GM23338 (cell line): ENCODE measurements around the gene TTC16. TPM values are rescaled to one million over a fixed set of nuclear protein-coding genes. Genes with fewer than 3 reads are reported as not detected.

Source experiments
- ATAC-seq: fragments of 200-7000 bp; cut with Tn5 transposase; 3 replicates; pipeline ENCODE4 v1.9.1; 2020
- DNase-seq: peaks from one replicate; pipeline ENCODE4 v3.0.0-alpha.2; 2015; ENCODE audit warnings: low spot score
- H2AFZ ChIP-seq: fragments of 200-600 bp; sonication (generic); 2 replicates; pipeline ENCODE4 v1.8.0; 2016; ENCODE audit warnings: antibody characterized with exemption, mild to moderate bottlenecking, moderate library complexity
- H3F3A ChIP-seq: fragments of 200-600 bp; sonication (generic); replicated peaks from 2 replicates; pipeline ENCODE4 v1.8.0; 2017; ENCODE audit warnings: antibody characterized with exemption, mixed run types, low read depth
- H3K27ac ChIP-seq: fragments of 200-600 bp; sonication (generic); 2 replicates; pipeline ENCODE4 v1.6.1; 2016; ENCODE audit warnings: low read depth
- H3K27me3 ChIP-seq: fragments of 200-600 bp; sonication (generic); 2 replicates; pipeline ENCODE4 v1.8.0; 2016; ENCODE audit warnings: mild to moderate bottlenecking, mixed run types, moderate library complexity; ENCODE audit not compliant: insufficient read depth
- H3K36me3 ChIP-seq: fragments of 200-600 bp; sonication (generic); 2 replicates; pipeline ENCODE4 v1.8.0; 2016; ENCODE audit warnings: mild to moderate bottlenecking; ENCODE audit not compliant: insufficient read depth
- H3K4me1 ChIP-seq: fragments of 200-600 bp; sonication (generic); 2 replicates; pipeline ENCODE4 v1.8.0; 2016; ENCODE audit warnings: mild to moderate bottlenecking, moderate library complexity; ENCODE audit not compliant: insufficient read depth
- H3K4me2 ChIP-seq: fragments of 200-600 bp; sonication (generic); 2 replicates; pipeline ENCODE4 v1.7.1; 2017; ENCODE audit warnings: mixed run types
- H3K4me3 ChIP-seq: fragments of 200-600 bp; sonication (generic); 2 replicates; pipeline ENCODE4 v1.6.1; 2016; ENCODE audit warnings: mixed run types
- H3K79me2 ChIP-seq: fragments of 200-600 bp; sonication (generic); replicated peaks from 2 replicates; pipeline ENCODE4 v1.8.0; 2017; ENCODE audit warnings: mild to moderate bottlenecking; ENCODE audit not compliant: insufficient read depth
- H3K9me2 ChIP-seq: fragments of 200-600 bp; sonication (generic); 2 replicates; pipeline ENCODE4 v1.8.0; 2017; ENCODE audit not compliant: insufficient read depth
- H4K20me1 ChIP-seq: fragments of 200-600 bp; sonication (generic); replicated peaks from 2 replicates; pipeline ENCODE4 v1.8.0; 2017; ENCODE audit warnings: mild to moderate bottlenecking; ENCODE audit not compliant: insufficient read depth
- H3K27ac Mint-ChIP-seq: 2 replicates; pipeline ENCODE4 v1.8.0; 2020; ENCODE audit warnings: inconsistent platforms, mild to moderate bottlenecking, moderate library complexity, mixed read lengths
- H3K27me3 Mint-ChIP-seq: 3 replicates; pipeline ENCODE4 v1.8.0; 2022; ENCODE audit warnings: low read depth, mild to moderate bottlenecking, moderate library complexity, mixed read lengths, inconsistent platforms; ENCODE audit not compliant: insufficient read depth, poor library complexity
- H3K36me3 Mint-ChIP-seq: 3 replicates; pipeline ENCODE4 v1.8.0; 2021; ENCODE audit warnings: low read depth, mild to moderate bottlenecking, inconsistent platforms, moderate library complexity, mixed read lengths
- H3K4me1 Mint-ChIP-seq: 3 replicates; pipeline ENCODE4 v1.8.0; 2020; ENCODE audit warnings: mild to moderate bottlenecking, inconsistent platforms, mixed read lengths
- H3K4me3 Mint-ChIP-seq: 3 replicates; pipeline ENCODE4 v1.8.0; 2021; ENCODE audit warnings: moderate library complexity, mild to moderate bottlenecking, inconsistent platforms, mixed read lengths
- H3K9me3 Mint-ChIP-seq: 3 replicates; pipeline ENCODE4 v1.8.0; 2020; ENCODE audit warnings: moderate library complexity, mild to moderate bottlenecking, inconsistent platforms, mixed read lengths
- CREB1 ChIP-seq: fragments of 250-450 bp; sonication (Bioruptor Pico); IDR thresholded peaks from 2 replicates; pipeline ENCODE4 v1.5.0; 2020; ENCODE audit warnings: low read depth, mild to moderate bottlenecking, moderate library complexity
- EZH2phosphoT487 ChIP-seq: fragments of 200-600 bp; sonication (generic); IDR thresholded peaks from one replicate; pipeline ENCODE4 v1.8.1; 2018; ENCODE audit warnings: antibody characterized with exemption; ENCODE audit not compliant: unreplicated experiment
- JUNB ChIP-seq: IDR thresholded peaks from one replicate; pipeline ENCODE4 v1.6.1; 2016; ENCODE audit warnings: antibody characterized with exemption; ENCODE audit not compliant: unreplicated experiment
- POLR2AphosphoS5 ChIP-seq: IDR thresholded peaks from 2 replicates; pipeline ENCODE4 v1.6.1; 2016; ENCODE audit warnings: antibody characterized with exemption, low read depth
- STAT1 ChIP-seq: IDR thresholded peaks from one replicate; pipeline ENCODE4 v1.6.1; 2016; ENCODE audit warnings: antibody characterized with exemption; ENCODE audit not compliant: unreplicated experiment
- ZNF114 ChIP-seq: fragments of 250-450 bp; sonication (Bioruptor Pico); IDR thresholded peaks from 2 replicates; pipeline ENCODE4 v1.5.0; 2020; ENCODE audit warnings: mild to moderate bottlenecking, moderate library complexity
- ZNF331 ChIP-seq: fragments of 250-450 bp; sonication (Bioruptor Pico); IDR thresholded peaks from 2 replicates; pipeline ENCODE4 v1.5.0; 2020; ENCODE audit warnings: low read depth, mild to moderate bottlenecking, moderate library complexity
- polyA plus RNA-seq: library from polyadenylated mRNA; unstranded; fragments of >200 nt; fragmentation: Nextera tagmentation; extraction: Ambion mirVana; gene quantifications from 2 replicates; pipeline ENCODE4 v1.2.1, GENCODE V29; 2016
- total RNA-seq: library from RNA; depleted of rRNA; stranded (reverse); fragments of >200 nt; shearing (Covaris generic); gene quantifications from 2 replicates; pipeline ENCODE4 v1.2.3, GENCODE V29; 2014
- TF ChIP-seq, protein P1 (sequence below), 2 experiments: fragments of 200-600 bp in 1 of 2; sonication (generic) in 1 of 2; conservative IDR thresholded peaks; 2 replicates each; pipeline versions ENCODE4 v1.5.1 to v1.6.1; 2016 to 2017; ENCODE audit warnings: antibody characterized with exemption in 2 of 2, low read depth in 2 of 2, mild to moderate bottlenecking in 2 of 2, moderate library complexity in 1 of 2
- TF ChIP-seq, protein P2 (sequence below): IDR thresholded peaks from 2 replicates; pipeline ENCODE4 v1.6.1; 2016; ENCODE audit warnings: antibody characterized with exemption
- TF ChIP-seq, protein P3 (sequence below): IDR thresholded peaks from one replicate; pipeline ENCODE4 v1.6.1; 2018; ENCODE audit warnings: antibody characterized with exemption; ENCODE audit not compliant: unreplicated experiment

TTC16 gene
- total and polyA plus RNA-seq, 2 experiments from 2014 or later = not detected

DNA sequence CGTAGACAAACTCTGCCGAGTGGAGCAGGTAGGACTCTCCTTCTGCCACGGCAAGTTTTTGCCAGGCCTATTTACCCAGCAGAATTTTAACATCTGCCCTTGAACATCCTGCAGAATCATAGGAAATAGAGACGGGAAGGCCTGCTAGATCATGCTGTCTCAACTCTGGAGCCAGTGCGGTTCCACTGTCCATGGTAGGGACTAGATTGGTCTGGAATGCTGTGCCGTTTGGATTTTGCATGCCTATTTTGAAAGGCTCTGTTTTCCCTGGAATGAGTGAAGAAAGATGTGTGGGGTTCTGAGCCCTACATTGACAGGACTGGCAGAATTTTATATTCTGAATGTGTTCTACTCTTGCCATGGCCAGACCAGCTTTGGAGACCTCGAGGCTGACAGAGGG is 42.6 kb upstream of the TTC16 start:
- Mint-ChIP-seq H3K27me3 (no peaks in the 10 kb centered on the region), H3K4me3 (no peak overlapping the region), H3K4me1 (no peaks in the 10 kb centered on the region), H3K36me3 (peaks cover 20% of the 10 kb centered on the region; the same call in 2 of the 3 replicates), H3K9me3 (no peaks in the 10 kb centered on the region), H3K27ac (no peak overlapping the region)
- Histone ChIP-seq H3K4me3 (no peak overlapping the region), H3K36me3 (peaks cover 11% of the 10 kb centered on the region), H3K4me2 (no peak overlapping the region), H3K27ac (no peak overlapping the region), H3K27me3 (no peaks in the 10 kb centered on the region), H3K4me1 (no peaks in the 10 kb centered on the region), H3K79me2 (no peaks in the 10 kb centered on the region), H3K9me2 (no peaks in the 10 kb centered on the region), H3F3A (no peaks in the 10 kb centered on the region), H4K20me1 (no peaks in the 10 kb centered on the region; the same call in 1 of the 2 replicates), H2AFZ (no peak overlapping the region)
- ATAC-seq = no peak
- no peak for DNase-seq
- TF ChIP-seq, protein P1, sequence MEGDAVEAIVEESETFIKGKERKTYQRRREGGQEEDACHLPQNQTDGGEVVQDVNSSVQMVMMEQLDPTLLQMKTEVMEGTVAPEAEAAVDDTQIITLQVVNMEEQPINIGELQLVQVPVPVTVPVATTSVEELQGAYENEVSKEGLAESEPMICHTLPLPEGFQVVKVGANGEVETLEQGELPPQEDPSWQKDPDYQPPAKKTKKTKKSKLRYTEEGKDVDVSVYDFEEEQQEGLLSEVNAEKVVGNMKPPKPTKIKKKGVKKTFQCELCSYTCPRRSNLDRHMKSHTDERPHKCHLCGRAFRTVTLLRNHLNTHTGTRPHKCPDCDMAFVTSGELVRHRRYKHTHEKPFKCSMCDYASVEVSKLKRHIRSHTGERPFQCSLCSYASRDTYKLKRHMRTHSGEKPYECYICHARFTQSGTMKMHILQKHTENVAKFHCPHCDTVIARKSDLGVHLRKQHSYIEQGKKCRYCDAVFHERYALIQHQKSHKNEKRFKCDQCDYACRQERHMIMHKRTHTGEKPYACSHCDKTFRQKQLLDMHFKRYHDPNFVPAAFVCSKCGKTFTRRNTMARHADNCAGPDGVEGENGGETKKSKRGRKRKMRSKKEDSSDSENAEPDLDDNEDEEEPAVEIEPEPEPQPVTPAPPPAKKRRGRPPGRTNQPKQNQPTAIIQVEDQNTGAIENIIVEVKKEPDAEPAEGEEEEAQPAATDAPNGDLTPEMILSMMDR (conservative IDR thresholded peaks at IDR 0.05; ENCODE audit: low read depth in 2 of 2) = no peak
- no peak for TF ChIP-seq EZH2phosphoT487
- no peak for TF ChIP-seq JUNB
- TF ChIP-seq POLR2AphosphoS5 = no peak
- TF ChIP-seq, protein P2, sequence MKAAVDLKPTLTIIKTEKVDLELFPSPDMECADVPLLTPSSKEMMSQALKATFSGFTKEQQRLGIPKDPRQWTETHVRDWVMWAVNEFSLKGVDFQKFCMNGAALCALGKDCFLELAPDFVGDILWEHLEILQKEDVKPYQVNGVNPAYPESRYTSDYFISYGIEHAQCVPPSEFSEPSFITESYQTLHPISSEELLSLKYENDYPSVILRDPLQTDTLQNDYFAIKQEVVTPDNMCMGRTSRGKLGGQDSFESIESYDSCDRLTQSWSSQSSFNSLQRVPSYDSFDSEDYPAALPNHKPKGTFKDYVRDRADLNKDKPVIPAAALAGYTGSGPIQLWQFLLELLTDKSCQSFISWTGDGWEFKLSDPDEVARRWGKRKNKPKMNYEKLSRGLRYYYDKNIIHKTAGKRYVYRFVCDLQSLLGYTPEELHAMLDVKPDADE = no peak
- TF ChIP-seq ZNF331 (CRISPR knock-in tag) = no peak
- TF ChIP-seq, protein P3, sequence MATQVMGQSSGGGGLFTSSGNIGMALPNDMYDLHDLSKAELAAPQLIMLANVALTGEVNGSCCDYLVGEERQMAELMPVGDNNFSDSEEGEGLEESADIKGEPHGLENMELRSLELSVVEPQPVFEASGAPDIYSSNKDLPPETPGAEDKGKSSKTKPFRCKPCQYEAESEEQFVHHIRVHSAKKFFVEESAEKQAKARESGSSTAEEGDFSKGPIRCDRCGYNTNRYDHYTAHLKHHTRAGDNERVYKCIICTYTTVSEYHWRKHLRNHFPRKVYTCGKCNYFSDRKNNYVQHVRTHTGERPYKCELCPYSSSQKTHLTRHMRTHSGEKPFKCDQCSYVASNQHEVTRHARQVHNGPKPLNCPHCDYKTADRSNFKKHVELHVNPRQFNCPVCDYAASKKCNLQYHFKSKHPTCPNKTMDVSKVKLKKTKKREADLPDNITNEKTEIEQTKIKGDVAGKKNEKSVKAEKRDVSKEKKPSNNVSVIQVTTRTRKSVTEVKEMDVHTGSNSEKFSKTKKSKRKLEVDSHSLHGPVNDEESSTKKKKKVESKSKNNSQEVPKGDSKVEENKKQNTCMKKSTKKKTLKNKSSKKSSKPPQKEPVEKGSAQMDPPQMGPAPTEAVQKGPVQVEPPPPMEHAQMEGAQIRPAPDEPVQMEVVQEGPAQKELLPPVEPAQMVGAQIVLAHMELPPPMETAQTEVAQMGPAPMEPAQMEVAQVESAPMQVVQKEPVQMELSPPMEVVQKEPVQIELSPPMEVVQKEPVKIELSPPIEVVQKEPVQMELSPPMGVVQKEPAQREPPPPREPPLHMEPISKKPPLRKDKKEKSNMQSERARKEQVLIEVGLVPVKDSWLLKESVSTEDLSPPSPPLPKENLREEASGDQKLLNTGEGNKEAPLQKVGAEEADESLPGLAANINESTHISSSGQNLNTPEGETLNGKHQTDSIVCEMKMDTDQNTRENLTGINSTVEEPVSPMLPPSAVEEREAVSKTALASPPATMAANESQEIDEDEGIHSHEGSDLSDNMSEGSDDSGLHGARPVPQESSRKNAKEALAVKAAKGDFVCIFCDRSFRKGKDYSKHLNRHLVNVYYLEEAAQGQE = no peak
- TF ChIP-seq CREB1 = no peak
- TF ChIP-seq ZNF114 (CRISPR knock-in tag) = no peak

DNA sequence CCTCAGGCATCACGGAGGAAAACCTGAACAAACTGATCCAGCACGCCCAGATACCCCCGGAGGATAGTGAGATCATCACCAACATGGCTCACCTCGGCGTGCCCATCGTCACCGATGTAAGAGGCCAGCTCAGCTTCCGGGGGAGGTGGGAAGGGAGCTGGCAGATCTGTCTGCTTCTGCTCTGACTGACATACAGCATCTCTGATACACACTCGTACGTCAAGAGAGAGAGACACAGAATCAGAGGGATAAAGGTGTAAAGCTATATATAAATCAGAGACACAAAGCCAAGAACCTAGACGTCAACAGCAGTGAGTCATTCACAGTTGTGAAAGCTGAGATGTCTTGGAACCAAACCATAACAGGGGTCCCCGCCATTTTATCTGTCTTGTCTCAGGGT is 39.2 kb upstream of the TTC16 start:
- Histone ChIP-seq H4K20me1 (no peaks in the 10 kb centered on the region; the same call in 1 of the 2 replicates), H3K4me2 (no peak overlapping the region), H3K4me3 (no peak overlapping the region), H3F3A (no peaks in the 10 kb centered on the region), H3K4me1 (no peaks in the 10 kb centered on the region), H3K36me3 (peaks cover 13% of the 10 kb centered on the region), H3K9me2 (no peaks in the 10 kb centered on the region), H3K27ac (no peak overlapping the region), H3K79me2 (no peaks in the 10 kb centered on the region), H2AFZ (no peak overlapping the region), H3K27me3 (no peaks in the 10 kb centered on the region)
- Mint-ChIP-seq H3K9me3 (no peaks in the 10 kb centered on the region), H3K4me3 (no peak overlapping the region), H3K27me3 (no peaks in the 10 kb centered on the region), H3K36me3 (peaks cover 28% of the 10 kb centered on the region; the same call in 2 of the 3 replicates), H3K27ac (no peak overlapping the region), H3K4me1 (no peaks in the 10 kb centered on the region)
- DNase-seq (no peak), ATAC-seq (no peak)
- TF ChIP-seq, protein P2 = no peak
- no peak for TF ChIP-seq STAT1
